ENCODE data around the gene RNF4.
A peak's percentile ranks its signal among the peaks of the same experiment; 100 is the strongest.

RNF4 gene

DNA sequence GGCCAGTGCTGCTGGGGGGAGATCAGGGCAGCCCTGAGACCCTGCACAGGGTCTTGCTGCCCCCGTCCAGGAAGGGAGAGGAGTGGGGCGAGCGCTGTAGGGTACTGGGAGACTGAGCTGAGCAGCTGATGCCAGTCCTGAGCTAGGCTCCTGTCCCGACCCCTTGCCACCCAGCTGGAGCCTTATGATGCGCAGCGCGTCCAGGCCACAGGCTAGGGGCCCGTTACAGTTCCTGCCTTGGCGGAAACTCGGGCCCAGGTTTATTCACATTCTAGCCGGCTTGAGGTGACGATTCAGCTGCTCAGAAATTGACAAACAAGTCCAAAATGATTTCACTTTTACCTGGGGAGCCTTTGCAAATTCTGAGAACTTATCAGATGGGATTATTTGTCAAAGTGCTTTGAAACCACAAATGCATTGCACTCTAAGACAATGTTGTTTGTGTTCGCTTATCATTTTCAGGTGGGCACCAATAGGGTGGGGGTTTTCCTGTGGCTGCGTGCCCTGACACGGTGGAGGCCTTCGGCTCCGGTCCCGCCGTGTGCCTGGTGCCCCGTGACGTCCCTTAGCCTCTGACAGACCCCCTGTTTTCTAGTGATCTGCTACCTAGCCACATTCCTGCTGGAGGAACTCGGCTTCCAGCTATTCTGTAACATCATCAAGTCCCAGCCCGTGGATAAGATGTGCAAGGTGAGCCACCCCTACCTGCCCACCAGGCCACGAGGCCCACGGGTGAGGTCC is 31.3 kb upstream of the RNF4 start:
- DNase-seq (ENCODE audit: low read depth), result no peak

- no peak for DNase-seq (ENCODE audit: low read depth)
These were observed 29.8 kb upstream of the RNF4 start for GRCh38 chr4:2438822-2439718.

- peak; percentile 57 for DNase-seq (ENCODE audit: low read depth)
These were observed 27.3 kb upstream of the RNF4 start for GRCh38 chr4:2441393-2442174.

- no peak for DNase-seq (ENCODE audit: low read depth)
These were observed 26.5 kb upstream of the RNF4 start for GRCh38 chr4:2442175-2442993.

DNA sequence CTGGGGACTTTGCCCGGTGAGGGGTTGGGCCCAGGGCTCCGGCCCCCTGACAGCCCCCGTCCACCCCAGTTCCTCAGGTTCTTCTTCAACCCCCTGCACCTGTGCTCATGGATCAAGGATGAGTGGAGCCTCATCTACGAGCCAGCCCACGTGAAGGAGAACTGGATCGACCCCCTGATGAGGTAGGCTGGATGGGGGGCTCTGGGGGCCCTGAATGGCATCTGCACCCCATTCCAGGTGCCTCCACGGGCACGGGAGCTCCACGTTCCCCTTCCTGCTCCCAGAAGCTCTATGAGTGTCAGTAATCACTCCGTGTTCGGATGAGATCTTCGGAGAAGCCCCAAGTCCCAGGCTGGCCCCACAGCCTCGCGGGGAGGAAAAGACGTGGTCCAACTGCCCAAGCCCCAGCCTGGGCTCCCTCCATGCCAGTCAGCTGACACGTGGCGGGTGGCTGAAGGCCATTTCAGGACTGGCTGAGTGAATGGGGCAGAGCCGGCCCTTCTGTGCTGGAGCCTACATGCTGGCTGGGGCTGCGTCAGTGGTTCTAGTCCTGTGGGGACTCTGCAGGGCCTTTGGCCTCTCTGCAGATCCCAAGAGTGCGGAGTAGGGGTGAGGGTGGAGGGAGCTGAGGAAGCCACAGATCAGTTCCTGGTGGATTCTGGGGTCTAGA is 25.7 kb upstream of the RNF4 start:
- no peak for DNase-seq (ENCODE audit: low read depth)

- DNase-seq (ENCODE audit: low read depth), result no peak
These were observed 24.8 kb upstream of the RNF4 start for GRCh38 chr4:2443956-2444740.

- DNase-seq (ENCODE audit: low read depth), result no peak
These were observed 23.8 kb upstream of the RNF4 start for GRCh38 chr4:2445130-2445529.

DNA sequence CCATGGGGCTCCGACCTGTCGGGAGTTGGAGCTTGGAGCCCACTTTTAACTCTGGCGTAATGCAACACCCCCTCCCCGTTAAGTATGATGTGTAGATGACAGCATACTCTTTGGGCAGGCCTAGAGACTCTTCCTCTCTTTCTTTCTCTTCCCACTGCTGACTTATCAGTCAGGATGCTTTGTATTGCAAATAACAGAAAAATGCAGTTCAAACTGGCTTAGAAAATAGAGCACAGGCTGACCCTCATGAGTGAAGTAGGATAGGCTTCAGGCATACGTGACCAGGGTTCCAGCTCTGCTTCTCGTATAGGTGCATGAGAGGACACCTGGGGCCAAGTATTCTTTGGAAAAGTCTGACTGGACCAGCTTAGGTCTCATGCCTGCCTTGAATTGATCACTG is 23.3 kb upstream of the RNF4 start:
- no peak for DNase-seq (ENCODE audit: low read depth)

DNA sequence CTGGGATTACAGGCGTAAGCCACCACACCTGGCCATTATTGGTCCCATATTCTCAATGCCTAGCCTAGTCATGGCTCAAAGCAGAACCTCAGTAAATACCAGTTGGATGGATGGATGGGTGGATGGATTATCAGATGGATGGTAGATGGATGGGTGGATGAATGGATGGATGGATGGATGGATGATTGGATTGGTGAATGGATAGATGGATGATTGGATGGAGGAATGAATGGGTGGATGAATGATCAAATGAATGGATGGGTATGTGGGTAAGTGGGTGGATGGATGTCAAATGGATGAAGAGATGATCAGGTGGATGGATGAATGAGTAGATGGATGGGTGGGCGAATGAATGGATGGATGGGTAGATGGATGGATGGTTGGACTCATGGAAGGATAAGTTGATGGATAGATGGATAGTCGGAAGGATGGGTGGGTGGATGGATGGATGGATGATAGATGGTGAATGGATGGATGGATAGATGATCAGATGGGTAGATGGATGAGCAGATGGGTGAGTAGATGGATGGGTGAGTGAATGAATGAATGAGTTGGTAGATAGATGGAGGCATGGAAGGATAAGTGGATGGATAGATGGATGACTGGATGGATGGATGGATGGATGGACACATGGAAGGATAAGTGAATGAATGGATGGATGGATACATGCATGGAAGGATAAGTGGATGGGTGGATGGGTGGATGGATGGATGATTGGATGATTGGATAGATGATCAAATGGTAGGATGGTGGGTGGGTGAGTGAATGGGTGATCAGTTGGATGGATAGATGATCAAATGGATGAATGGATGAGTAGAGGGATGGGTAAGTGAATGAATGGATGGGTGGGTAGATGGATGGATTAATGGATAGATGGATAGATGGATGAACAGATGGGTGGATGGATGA is 22.0 kb upstream of the RNF4 start:
- no peak for DNase-seq (ENCODE audit: low read depth)

- DNase-seq (ENCODE audit: low read depth), result no peak
These were observed 20.3 kb upstream of the RNF4 start for GRCh38 chr4:2448589-2448988.

DNA sequence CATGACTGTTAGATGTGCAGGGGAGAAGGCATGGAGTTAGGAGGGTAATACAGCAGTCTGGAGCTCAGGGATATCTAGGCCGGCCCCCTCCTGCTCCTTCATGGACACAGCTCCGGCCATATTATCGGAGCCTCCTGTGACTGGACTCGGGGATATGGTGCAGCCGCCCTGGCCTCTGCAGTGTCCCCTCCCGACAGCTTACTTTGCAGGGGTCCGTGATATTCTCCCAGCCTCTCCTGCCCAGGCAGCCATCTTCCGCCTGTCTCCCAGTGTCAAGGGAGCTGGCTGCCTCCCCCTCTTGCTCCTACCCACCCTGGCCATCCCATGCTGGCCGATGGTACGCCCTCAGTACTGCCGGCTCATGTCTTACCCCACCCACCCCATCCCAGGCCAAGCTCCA is 19.9 kb upstream of the RNF4 start:
- no peak for DNase-seq (ENCODE audit: low read depth)

DNA sequence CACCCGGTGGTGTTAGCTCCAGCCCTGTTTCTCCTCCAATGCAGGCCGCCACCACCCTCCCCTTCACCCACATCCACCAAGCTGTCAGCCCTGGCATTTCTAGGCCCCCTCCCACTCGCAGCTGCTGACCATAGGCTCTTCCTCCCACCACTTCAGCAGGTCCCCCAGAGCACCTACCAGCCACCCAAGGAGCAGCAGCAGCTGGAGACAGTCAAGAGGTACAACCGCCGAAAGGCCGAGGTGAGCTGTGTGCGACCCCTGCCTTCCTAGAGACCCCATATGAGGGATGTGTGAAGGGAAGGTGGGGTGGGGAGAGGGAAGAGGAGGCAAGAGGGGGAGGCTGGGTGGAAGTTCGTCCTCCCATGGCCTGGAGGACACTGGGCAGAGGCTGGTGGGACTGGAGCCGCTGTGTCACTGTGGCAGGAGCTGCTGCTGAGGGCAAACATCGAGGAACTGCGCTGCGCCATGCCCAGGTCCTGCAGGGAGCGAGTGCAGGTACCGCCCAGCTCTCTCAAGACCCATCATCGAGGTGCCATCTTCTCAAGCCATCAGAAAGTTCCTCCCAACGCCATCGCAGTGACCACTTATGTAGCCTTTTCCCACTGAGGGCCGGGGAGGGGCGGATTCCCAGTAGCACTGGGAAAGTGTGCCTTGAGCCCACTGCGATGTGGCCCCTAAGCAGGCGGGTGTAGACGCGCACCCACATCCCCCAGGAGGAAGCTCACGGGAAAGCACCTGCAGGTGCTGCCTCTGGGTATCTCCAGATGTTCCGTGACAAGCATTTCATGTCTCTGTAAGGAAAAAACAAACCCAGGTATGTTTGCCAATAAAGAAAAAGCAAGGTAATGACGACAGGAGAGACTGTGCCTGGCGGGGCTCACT is 19.2 kb upstream of the RNF4 start:
- DNase-seq (ENCODE audit: low read depth), result no peak

GRCh38 chr4:2450394-2451035 is 18.4 kb upstream of the RNF4 start:
- no peak for DNase-seq (ENCODE audit: low read depth)

- DNase-seq (ENCODE audit: low read depth), result no peak
These were observed 17.8 kb upstream of the RNF4 start for GRCh38 chr4:2451036-2451520.

DNA sequence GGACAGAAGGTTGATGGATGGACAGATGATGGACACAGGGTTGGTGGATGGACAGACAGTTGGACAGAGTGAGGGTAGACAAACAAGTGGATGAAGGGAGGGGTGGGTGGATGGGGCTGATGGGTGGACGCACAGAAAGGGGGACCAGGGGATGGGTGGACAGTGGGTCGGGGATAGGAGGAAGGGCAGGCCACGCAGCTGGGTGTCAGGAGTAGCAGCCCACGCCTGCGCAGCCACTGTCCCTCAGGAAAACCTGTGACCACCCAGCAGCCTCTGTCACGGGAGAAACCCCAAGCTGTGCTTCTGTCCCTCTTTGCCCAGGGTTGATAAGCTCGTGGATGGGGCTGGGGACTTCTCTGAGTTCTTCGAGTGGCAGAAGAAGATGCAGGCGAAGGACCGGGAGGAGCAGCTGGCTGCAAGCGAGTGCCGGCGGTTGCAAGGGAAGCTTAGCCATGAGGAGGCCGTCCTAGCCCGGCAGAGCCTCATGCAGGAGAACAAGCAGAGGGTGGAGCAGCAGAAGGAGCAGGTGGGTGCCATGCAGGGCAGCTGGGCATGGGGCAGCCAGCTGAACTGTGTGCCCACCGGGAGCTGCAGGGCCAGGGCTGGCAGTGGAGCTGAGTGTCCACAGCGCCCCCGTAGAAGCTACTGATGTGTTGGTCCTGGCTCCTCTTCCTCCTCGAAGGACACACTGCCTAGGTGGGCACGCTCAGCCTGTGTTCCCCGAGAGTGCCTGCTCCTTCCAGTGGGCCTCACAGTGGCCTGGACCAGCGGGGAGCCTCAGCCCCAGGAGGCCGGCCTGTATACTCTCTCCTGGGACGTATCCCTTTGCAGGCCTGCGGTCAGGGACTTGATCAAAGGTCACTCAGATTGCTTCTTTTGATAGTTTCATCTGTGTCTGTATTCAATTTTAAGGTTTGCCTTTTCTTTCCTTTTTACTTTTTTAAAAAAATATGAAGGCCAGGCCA is 16.8 kb upstream of the RNF4 start:
- no peak for DNase-seq (ENCODE audit: low read depth)
